HG02981 (cell line): ENCODE data around the gene AKNAD1.
"Not testable (repeated sequence)": the region's sequence is repeated elsewhere in the genome, so short reads cannot be mapped to it uniquely, and the experiment has no call there.

ENCODE experiments used
- ATAC-seq: cut with Tn5 transposase; IDR thresholded peaks from one replicate; pipeline ENCODE4 v1.9.1; 2021; ENCODE audit warnings: mild to moderate bottlenecking, moderate library complexity; ENCODE audit not compliant: unreplicated experiment

The AKNAD1 gene, protein sequence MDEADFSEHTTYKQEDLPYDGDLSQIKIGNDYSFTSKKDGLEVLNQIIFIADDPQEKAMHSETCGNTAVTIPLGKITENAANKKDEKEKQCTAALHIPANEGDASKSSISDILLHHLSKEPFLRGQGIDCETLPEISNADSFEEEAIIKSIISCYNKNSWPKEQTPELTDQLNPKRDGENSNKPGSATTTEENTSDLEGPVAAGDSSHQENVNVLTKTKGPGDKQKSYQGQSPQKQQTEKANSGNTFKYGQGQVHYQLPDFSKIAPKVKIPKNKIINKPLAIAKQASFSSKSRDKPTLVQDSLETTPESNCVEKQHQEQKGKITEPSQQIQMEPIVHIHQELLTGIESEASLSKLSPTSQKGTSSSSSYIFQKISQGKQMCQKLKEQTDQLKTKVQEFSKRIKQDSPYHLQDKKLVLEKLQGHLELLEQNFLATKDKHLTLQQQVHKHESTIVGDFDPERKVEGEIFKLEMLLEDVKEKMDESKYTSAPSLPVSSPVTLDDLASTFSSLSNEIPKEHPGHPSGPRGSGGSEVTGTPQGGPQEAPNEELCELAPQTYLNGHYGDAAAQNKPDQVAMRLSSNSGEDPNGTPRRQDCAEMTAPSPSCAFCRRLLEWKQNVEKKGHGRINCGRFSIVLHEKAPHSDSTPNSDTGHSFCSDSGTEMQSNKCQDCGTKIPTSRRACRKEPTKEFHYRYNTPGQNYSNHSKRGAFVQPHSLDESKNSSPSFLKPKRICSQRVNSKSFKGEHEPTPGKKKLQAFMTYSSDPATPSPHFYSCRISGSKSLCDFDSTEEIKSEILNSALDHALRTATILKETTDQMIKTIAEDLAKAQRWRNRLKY

DNA sequence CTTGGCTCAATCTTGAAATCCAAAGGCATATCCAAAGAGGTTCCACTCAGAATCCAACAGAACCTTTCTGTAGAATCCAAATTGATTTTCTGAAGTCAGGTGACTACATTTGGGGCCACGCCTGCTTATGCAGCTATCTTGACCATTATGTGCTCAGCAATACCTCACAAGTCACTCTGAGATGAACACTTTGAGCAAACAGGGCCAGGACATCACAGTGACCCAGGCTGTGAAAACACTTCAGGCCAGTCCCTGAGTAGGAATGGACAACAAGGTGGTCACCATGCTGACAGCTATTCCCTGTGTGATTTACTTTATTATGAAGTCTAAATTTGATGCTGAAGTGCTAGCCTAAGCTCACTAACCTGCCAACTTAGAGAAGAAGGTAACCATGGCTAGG, at the start of gene AKNAD1:
Gene AKNAD1, minus strand, starts transcription at position 101 of the 400 bp plus-strand sequence. CDS start 4,430 bp downstream, outside the sequence.
- no peak for ATAC-seq

DNA sequence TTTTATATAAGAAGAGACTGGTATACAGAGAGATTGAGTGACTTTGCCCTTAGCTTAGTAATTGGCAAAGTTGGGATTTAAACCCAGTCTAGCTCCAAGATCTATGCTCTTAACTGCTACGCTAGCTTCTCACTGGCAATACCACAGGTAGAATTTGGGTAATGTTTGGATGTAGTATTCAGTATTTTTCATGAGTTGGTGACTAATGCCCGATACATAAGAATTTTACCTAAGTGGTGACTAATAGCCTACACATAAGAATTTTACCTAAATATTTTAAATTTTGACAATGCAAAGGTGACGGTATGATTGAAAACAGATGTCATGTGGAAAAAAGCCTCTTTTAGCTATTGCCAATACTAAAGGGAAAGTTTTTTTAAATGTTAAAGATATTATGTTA, 44.2 kb upstream of the AKNAD1 start:
- ATAC-seq, result no peak

DNA sequence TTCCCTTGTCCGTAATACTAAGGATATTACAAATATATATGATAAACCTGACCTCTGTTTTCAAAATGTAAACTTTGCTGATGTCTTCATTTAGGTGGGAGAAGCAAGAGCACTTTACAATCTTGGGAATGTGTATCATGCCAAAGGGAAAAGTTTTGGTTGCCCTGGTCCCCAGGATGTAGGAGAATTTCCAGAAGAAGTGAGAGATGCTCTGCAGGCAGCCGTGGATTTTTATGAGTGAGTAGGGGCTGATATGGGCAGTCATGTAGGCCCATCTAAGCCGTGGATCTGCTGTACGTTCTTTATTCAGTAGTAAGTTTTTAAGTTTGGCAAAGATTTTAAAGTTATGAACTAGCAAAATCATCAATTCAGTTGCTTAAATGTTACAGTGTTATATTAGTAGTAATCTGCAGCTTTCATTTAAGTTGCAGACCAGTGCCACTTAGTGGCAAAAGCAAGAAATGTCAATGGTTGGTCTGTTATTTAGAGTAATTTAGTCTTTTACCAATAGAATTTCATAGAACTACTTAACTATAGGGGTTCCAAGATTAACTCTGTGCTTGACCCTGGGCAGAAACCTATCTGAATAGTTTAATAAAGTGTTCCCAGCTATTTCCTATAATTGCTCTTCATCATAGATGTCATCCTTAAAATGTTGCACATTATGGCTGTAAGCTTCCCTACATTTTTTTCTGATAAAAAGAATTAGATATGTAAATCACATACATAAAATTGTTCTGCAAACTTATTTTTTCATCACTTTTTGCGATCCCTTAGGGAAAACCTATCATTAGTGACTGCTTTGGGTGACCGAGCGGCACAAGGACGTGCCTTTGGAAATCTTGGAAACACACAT, 41.2 kb upstream of the AKNAD1 start:
- ATAC-seq, result peak; percentile 68

DNA sequence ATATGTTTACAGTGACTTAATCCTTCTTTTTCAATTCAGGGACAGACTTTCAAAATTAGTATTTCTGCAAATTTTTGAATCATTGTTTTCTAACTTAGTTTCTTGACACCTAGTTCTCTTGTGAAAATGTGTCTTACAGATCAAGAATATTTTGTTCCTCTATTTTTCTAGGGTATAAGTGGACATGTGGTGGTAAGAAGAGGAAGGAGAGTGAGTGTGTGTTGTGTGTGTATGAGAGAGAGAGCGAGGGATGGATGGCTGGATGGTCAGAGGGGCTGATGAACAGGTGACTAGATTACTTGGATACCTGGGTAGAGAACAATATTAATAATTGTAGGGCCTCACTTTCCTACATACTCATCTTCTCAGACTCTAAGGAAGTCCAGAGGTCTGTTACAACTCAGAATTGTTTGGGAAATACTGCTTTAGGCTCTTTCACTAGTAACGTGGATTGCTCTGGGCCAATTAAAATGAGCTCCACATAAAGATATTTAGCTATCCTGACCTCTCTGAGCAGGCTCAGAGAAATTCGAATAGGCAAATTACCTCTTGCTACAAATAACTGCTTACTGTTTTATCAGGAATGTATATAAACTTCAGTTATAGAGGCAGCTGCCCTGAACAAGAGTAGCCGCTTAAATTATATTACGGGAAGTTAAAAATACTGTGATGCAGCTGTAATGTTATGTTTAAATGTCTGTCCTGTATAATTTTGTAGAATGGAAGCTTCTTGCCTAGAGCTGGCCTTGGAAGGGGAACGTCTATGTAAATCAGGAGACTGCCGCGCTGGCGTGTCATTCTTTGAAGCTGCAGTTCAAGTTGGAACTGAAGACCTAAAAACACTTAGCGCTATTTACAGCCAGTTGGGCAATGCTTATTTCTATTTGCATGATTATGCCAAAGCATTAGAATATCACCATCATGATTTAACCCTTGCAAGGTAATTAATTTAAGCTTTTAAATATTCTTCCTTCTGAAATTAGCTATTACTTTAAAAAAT, 39.6 kb upstream of the AKNAD1 start:
- ATAC-seq, result no peak

DNA sequence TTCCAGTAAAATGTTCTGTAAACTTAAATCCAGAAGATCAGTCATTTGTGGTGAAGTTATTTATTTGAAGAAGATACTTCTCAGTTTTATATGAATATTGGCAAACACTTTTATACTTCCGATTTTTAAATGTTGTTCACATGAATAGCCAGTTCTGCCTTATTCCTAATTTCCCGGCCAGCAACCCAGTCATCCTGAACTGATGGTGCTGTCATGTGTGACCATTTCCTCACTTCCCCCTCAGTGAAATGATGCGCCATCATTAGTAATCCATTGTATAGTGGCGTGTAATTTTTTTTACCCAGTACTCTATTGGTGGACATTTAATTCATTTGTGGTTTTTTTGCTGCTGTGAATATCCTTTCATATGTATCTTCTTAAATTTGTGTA, 36.2 kb upstream of the AKNAD1 start:
- ATAC-seq, result no peak

DNA sequence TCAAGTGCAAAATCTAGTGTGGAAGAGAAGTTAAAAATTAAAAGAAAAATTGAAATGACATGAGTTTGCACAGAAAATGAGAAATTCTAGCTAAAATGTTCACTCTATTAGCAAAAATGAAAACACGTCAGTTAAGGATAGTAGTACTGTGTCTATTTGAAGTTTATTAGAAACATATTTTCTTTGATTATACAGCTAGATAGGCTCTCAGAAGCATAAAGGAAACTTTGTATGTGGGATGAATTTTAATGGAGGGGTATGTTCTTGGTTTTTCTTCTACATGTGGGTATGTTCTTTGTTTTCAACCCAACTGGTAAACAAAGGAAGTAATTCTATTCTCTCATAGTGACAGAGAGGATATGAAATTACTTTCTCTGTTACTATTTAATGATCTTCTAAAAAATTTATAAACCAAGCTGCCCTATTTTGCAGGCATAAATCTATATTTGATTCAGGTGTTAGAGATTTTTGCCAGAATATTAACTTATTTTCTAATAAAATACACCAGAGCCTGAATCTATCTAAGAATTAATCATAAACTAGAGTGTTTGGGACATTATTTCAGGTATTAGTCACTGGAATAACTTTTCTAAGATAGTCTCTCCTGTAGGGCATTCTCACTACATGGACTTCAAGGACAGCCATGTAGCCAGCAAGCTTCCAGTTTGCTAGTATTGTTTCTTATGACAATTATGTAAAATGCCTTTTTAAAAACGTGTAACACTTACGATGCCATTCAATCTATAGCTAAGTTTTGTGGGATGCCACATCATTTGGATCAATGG, 35.7 kb upstream of the AKNAD1 start:
- no peak for ATAC-seq

DNA sequence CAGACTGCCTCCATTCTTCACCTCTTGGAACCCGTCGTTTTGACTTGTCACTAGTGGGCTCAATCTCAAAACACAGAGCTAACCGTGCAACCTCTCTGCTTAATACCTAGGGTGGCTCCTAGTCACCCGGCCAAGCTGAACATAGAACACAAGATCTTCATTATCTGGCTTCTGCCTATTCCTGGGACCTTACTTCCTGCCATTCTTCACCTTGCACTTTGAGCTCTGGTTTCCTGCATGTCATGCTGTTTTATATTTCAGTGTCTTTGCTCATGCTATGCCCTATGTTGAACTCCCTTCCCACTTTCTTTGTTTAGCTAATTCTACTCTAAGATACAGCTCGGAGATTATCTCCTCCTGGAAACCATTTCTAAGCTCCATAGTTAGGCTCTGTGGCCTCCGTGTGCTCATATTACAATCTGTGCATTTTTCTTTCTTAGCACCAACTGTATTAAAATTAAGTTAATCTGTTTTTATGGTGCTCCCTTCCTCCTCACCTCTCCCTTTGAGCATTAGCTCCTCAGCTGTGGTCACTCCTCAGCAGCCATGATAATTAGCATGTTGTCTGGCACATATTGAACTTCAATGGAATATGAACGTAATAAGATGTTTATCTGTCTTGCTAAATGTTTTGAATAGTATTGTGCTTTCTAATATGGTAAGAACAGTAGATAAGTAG, 33.0 kb upstream of the AKNAD1 start:
- ATAC-seq, result no peak

DNA sequence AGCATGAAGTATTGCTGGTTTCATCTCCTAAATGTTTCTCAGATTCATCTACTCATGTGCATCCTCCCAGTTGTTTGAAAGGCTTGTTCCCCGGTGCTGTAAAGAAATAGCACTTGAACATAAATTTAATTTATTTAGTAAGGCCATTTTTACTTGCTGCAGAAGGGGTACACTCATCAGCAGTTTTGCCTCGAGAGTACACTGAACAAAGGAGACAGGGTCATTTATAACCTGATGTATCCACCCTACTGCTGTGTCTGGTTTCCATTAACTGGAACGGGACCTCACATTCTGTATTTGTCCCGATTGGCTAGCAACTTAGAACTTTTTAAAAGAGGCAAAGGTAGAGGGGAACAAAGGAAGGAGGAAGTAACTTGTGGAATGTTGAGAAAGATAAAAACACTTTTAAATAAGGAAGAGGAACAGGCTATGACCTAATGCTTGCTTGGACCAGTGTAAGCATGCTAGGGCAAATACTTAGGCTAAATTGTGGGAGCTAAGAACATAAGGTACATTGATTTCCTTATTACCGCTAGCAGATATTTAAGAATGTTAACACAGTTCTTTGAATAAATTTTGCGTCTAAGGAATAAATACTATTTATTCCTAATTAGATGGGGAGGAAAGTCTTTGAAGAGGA, 32.2 kb upstream of the AKNAD1 start:
- ATAC-seq, result not testable (repeated sequence)

DNA sequence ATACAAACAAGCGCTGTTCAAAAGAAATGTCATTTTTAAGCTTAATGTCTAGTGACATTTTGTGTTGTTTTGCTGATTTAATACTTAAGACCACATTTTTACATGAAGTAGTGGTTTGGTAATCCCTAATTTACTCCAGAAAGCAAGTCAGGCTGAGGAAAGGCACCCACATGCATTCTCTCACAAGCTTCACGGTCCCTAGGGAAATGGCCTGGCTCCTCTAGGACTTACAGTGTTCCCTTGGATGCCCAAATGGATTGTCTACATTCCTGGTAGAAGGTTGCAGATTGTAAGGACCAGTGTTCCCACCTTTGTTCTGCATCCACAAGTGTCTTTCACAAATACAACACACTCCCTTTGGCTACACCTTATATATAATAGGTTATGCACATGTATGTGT, 29.4 kb upstream of the AKNAD1 start:
- no peak for ATAC-seq

DNA sequence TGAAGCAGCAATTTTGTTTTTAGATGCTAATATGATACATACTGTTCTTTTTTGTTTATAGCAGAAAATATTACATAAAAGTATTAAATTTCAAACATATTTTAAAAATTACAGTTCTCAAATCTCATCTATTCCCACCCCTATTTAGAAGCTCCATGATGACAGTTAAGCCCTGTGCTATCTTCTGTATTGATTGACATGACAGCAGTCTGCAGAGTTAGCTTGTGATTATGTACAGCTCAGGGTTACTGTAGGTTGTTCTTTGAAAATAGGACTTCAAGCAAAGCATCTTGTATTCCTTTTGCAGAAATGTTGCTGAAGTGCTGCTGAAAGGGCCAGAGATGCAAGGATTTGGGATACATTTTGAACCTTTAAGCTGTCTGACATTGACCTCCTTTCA, 28.1 kb upstream of the AKNAD1 start:
- ATAC-seq, result no peak

DNA sequence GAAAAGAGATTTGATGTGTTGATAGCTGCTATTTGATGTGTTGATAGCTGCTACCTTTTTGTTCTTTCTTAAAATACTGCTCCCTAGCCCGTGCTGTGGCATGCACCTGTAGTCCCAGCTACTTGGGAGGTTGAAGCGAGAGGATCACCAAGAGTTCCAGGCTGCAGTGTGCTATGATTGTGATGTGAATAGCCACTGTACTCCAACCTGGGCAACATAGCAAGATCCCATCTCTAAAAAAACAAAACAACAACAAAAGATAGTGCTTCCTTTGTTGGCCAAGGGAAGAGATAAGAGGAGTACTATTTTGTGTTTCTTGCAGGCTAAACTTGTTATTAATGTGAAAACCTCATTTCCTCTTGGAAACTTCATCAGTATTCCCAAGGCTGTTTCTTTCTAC, 25.9 kb upstream of the AKNAD1 start:
- no peak for ATAC-seq

DNA sequence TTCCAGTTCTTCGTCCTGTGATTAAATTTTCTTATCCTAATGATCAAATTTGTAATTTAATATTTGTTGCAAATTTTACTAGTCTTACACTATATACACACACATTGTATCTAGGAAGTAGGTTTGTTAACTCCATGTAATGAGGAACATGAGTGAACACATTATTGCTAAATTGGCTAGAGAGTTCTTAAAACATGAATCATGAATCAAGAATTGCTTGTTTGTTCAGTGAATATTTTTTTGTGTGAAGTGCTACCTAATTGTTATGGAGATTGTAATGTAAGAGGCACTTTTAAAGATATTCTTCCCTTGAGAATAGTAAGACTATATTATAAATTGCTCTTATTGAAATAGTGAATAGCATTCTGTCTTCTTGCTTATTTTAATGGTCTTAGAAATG, 24.5 kb upstream of the AKNAD1 start:
- ATAC-seq, result no peak

DNA sequence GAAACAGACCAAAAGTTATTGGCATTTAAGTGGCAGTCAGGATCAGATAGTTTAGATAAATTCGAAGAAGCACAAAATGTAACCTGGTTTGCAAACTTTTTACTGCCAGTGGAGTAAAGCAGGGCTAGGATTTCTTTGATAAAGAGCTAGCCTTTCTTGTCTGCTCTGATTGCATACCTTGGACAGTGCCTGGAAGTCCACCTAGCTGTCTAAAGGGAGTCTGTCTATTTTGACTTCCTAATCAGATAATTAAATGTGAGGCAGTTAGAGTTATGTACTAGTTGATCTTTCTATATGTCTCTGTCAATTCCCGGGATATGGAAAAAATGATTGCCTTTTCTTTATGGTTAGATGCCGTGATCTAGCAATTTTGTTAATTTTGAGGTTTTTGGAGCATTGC, 24.0 kb upstream of the AKNAD1 start:
- ATAC-seq, result no peak

DNA sequence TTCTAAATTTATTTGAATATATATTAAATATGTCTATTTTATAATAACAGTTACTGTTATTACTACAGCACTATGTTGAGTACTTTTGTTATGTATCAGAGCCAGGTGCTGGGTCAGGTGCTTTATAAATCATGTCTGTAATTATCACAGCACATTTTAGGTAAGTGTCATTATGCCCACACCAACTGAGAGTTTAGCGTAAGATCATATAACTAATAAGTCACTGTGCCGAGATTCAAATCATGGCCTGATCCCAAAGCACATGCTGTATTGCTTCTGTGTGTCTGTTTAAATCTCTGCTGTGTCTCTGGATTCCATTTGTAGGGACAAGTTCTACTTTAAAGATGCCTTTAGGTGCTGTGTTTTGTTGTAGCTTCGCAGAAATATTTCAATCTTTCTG, 21.8 kb upstream of the AKNAD1 start:
- ATAC-seq, result no peak

DNA sequence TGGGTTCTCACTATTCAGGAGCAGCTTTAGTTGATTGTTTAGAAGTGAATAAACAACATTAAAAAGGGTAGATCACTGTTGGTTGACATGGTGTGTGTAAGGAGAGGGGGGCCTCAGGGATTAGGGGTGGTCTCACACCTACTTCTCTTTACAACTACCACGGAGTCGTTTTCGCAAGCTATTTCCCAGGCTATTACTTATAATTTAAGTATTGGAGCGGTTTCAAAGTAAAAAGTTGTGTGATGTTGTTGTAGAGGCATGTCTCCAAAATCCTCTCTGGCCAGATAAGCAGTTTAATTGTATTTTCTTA, 21.2 kb upstream of the AKNAD1 start:
- ATAC-seq, result no peak

DNA sequence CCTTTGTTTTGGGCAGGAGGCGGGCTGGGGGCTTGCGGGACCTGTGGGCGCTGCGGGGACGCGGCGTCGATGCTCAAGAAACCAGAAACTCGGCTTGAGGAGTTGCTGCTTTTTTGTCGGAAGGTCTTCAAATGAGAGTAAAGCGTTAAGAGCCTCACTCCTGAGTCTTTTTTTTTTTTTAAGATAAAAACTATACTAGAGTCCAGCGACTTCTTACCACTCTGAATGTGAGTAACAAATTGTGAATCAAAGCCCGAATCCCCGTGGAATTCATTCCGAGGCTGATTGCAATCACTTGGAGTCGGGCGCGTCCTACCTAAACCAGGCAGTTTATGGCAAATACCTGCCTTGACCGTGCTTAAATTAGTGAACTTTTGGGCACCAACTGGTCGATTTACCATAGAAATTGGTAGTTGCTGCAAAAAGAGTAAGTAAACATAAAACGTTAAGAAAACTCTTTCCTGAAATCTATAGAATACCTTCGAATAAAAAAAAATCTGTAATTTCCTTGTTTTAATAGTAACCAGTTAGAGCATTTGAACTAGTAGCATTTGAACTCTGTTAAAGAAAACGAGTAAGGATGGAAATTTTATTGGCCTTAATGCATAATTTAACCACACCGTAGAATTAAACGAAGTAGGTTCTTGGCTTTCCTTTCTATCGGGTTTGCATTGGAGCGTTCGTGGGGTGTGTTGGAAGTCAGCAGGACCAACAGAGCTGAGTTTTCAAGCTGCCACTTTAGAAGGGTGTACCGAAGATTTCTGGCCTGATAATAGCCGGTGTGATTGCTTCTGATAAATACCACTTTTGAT, 20.7 kb upstream of the AKNAD1 start:
- ATAC-seq, result peak; percentile 9

DNA sequence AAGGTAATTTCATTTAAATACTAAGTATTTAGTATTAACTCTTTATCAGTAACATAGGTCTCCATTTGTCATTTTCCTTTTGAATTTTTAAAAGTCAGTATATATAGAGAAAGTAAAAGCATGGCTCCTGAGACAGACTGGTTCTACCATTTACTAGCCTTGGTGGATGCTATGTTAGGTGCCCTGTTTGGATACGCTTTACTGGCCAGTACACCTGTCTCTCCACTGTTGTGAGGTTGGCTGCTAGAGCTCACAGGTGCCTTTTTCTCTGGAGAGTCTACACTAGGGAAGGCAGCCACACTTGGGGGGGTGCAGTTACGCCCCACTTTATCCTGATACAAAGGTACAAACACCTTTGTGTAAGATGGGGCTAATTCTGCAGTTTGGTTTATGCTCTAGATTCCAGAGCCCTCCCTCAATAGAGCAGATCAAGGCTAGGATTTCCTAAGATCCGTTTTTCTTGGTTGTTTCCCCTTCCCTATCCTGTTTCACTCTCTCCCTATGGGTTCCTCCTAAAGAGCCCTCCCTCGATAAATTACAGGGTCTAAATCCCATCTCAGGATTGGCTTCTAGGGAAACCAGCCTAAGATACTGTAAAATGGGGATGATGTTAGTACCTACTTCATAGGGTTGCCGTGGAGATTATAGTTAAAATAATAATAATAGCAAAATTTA, 14.3 kb upstream of the AKNAD1 start:
- no peak for ATAC-seq
